Mesothelial cell of epicardium (in vitro differentiated cells): Measurements from ENCODE around the gene CPNE2. TPM values are rescaled to one million over a fixed set of nuclear protein-coding genes. Genes with fewer than 3 reads are reported as not detected.
A peak's percentile ranks its signal among the peaks of the same experiment; 100 is the strongest.

Experiments used
- DNase-seq, 2 experiments: peaks; one replicate each; pipeline ENCODE4 v3.0.0; 2021; ENCODE audit warnings: low spot score in 2 of 2; ENCODE audit not compliant: unreplicated experiment in 2 of 2
- H3K27ac Mint-ChIP-seq: 2 replicates; pipeline ENCODE4 v1.8.0; 2021; ENCODE audit warnings: mixed read lengths
- H3K27me3 Mint-ChIP-seq: 2 replicates; pipeline ENCODE4 v1.8.0; 2021; ENCODE audit warnings: low read depth, mixed read lengths
- H3K36me3 Mint-ChIP-seq: 2 replicates; pipeline ENCODE4 v1.8.0; 2021; ENCODE audit warnings: mixed read lengths
- H3K4me1 Mint-ChIP-seq: 2 replicates; pipeline ENCODE4 v1.8.0; 2021; ENCODE audit warnings: mixed read lengths
- H3K4me3 Mint-ChIP-seq: 2 replicates; pipeline ENCODE4 v1.8.0; 2021; ENCODE audit warnings: mild to moderate bottlenecking, moderate library complexity, mixed read lengths
- H3K9me3 Mint-ChIP-seq: 2 replicates; pipeline ENCODE4 v1.8.0; 2021; ENCODE audit warnings: mixed read lengths
- CTCF ChIP-seq: fragments of 200-600 bp; sonication (generic); IDR thresholded peaks from one replicate; pipeline ENCODE4 v1.5.0; 2021; ENCODE audit warnings: antibody characterized with exemption; ENCODE audit not compliant: unreplicated experiment
- total RNA-seq: library from RNA; stranded (reverse); gene quantifications from 3 replicates; pipeline ENCODE4 v1.2.1, GENCODE V29; 2021

CPNE2 gene
- total RNA-seq, 1 donor from 2014 or later: 35.4 TPM

- DNase-seq: no peak
- Mint-ChIP-seq H3K9me3 (no peaks in the 10 kb centered on the region), H3K27me3 (no peaks in the 10 kb centered on the region), H3K4me3 (no peak overlapping the region), H3K4me1 (peaks cover 34% of the 10 kb centered on the region), H3K27ac (peak overlapping the region; percentile 45), H3K36me3 (no peaks in the 10 kb centered on the region)
- no peak for TF ChIP-seq CTCF
Observed at GRCh38 chr16:57191056-57191571, 98.7 kb downstream of the CPNE2 start.

- Mint-ChIP-seq H3K4me1 (peaks cover 44% of the 10 kb centered on the region), H3K4me3 (no peak overlapping the region), H3K9me3 (no peaks in the 10 kb centered on the region), H3K27me3 (no peaks in the 10 kb centered on the region), H3K27ac (no peak overlapping the region), H3K36me3 (no peaks in the 10 kb centered on the region)
- DNase-seq: no peak
- TF ChIP-seq CTCF: no peak
Observed at GRCh38 chr16:57192146-57192545, 99.8 kb downstream of the CPNE2 start.

GRCh38 chr16:57192720-57193486 lies 100.5 kb downstream of the CPNE2 start:
- H3K9me3 Mint-ChIP-seq: no peaks in the 10 kb centered on the region
- no peak for TF ChIP-seq CTCF
- H3K4me3 Mint-ChIP-seq: no peak overlapping the region
- H3K36me3 Mint-ChIP-seq: no peaks in the 10 kb centered on the region
- H3K27ac Mint-ChIP-seq: no peak overlapping the region
- H3K27me3 Mint-ChIP-seq: no peaks in the 10 kb centered on the region
- no peak for DNase-seq
- H3K4me1 Mint-ChIP-seq: peaks cover 37% of the 10 kb centered on the region

GRCh38 chr16:57194512-57194911 lies 102.1 kb downstream of the CPNE2 start:
- Mint-ChIP-seq H3K27me3 (no peaks in the 10 kb centered on the region), H3K27ac (peak overlapping the region; percentile 27), H3K36me3 (no peaks in the 10 kb centered on the region), H3K9me3 (no peaks in the 10 kb centered on the region), H3K4me3 (no peak overlapping the region), H3K4me1 (peaks cover 28% of the 10 kb centered on the region)
- TF ChIP-seq CTCF: no peak
- no peak for DNase-seq

- Mint-ChIP-seq H3K27me3 (no peaks in the 10 kb centered on the region), H3K4me3 (no peak overlapping the region), H3K36me3 (no peaks in the 10 kb centered on the region), H3K27ac (peak overlapping the region; percentile 43), H3K9me3 (no peaks in the 10 kb centered on the region), H3K4me1 (peaks cover 21% of the 10 kb centered on the region)
- no peak for TF ChIP-seq CTCF
- DNase-seq: no peak
Observed at GRCh38 chr16:57196286-57196685, 103.9 kb downstream of the CPNE2 start.
